GM19043 (cell line): ENCODE data around the gene ANKFN1.

Experiments used
- ATAC-seq: cut with Tn5 transposase; IDR thresholded peaks from one replicate; pipeline ENCODE4 v1.9.1; 2021; ENCODE audit warnings: low read depth; ENCODE audit not compliant: unreplicated experiment

The ANKFN1 gene

GRCh38 chr17:56426901-56427300 is 273.6 kb downstream of the ANKFN1 start:
- no peak for ATAC-seq

DNA sequence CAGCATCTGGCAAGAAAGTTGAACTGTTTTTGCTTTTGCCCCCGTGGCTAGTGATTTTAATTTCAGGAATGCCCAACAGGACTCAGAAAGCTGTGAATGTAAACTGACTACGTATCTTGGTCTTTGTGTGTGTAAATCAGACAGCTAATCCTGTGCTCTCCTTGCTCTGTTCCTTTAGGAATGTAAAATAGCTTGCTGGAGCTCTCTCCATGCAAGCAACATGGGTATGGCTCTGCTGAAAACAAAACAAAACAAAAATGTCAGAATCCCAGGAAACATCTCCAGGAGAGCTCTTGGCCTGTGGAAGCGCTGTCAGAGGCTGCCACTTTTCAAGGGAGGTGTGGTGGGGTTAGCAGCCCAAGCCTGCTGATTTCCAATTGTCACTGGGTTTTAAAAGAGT is 278.5 kb downstream of the ANKFN1 start:
- ATAC-seq: no peak

DNA sequence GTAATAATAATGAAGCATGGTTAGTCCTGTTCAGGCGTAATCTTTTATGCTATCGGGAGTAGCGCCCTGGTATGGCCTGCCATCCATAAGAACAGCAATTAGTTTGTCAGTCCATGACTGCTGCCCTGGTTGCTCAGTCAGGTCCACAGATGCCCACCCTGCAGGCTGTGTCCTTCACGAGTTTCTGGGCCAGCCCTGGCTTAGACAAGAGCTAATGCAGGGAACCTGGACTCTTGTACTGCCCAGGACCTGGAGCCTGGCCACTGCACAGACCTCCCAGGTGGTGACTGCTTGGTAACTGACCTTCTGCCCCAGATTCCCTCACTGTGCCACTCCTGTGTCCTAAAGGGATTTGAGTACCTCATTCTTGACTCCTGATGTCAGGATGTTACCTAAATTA is 279.2 kb downstream of the ANKFN1 start:
- no peak for ATAC-seq

GRCh38 chr17:56434610-56435009 is 281.3 kb downstream of the ANKFN1 start:
- ATAC-seq: no peak

GRCh38 chr17:56436142-56436541 is 282.9 kb downstream of the ANKFN1 start:
- ATAC-seq: no peak

DNA sequence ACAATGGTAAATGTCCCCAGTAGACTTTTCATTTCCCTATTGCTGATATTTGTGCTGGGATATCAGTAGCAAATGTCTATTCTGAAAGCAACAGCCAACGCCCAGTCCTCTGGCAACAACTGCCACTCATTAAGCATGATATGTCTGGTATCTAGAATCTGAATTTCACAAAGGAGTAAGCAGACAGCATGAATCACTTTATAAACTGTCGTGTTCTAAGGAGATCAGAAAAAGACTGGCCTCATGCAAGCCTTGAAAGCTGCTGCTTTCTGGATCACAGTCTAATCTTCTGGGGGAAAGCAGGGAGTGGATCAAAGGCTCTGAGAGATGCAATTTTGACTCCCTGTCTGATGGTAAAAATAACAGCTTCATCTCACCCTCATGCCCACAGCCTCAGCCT is 287.1 kb downstream of the ANKFN1 start:
- no peak for ATAC-seq

DNA sequence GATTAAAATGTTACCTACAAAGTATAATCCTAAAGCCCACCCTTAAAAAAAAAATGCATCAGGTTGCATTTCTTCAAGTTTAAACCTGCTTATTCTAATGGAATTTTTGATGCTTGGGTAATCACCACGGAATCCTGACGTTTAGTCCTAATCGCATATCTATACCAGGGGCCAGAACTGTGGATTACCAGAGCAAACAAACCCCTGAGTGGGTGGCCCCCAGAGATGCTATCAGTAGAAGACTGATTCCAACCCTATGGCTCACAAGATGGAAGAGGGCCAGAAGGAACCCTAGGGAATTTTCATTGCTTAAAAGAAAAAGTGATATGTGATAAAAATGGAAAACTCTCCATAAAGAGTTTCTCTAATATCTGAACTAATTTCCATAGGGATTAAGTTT is 288.0 kb downstream of the ANKFN1 start:
- no peak for ATAC-seq

- no peak for ATAC-seq
Observed at GRCh38 chr17:56445692-56446411, 292.6 kb downstream of the ANKFN1 start.

- no peak for ATAC-seq
Observed at GRCh38 chr17:56447171-56447570, 293.9 kb downstream of the ANKFN1 start.

- ATAC-seq: no peak
Observed at GRCh38 chr17:56448371-56448770, 295.1 kb downstream of the ANKFN1 start.

- ATAC-seq: no peak
Observed at GRCh38 chr17:56449176-56449575, 295.9 kb downstream of the ANKFN1 start.

DNA sequence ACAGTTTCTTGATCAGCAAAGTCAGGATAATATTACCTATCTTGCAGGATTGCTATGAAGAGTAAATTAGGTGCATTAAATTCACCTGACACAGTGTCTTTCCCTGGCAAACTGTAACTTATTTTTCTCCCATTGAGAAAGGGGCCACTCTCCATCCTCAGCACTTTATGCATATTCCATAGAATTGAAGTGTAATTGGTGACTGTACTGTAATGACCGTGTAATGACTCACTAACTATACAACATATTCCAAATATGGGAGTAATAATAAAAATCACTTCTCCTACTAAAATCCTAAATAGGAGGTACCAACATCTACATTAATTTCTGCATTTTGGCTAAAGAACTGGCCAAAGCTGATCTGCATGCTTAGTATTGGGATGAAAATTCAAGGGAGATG is 298.4 kb downstream of the ANKFN1 start:
- ATAC-seq: no peak

DNA sequence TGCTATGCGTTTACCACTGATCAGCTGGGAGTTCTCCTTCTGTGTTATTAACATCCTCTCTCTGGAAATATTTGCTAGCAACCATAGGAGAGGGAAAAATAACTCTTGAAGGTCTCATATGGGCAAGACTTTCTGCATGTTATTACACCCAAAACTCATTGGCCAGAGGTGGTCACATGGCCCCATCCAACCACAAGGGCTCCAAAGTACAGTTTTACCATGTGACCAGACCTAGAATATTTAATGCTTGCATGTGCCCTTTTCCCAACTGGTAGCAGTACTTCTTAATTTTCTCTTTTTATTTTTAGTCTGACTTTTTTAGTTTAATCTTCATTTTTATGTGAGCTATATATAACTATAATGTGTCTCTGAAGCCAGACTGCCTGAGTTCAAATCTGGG is 299.2 kb downstream of the ANKFN1 start:
- no peak for ATAC-seq

GRCh38 chr17:56457501-56457900 is 304.2 kb downstream of the ANKFN1 start:
- no peak for ATAC-seq

GRCh38 chr17:56465886-56466285 is 312.6 kb downstream of the ANKFN1 start:
- ATAC-seq: no peak

DNA sequence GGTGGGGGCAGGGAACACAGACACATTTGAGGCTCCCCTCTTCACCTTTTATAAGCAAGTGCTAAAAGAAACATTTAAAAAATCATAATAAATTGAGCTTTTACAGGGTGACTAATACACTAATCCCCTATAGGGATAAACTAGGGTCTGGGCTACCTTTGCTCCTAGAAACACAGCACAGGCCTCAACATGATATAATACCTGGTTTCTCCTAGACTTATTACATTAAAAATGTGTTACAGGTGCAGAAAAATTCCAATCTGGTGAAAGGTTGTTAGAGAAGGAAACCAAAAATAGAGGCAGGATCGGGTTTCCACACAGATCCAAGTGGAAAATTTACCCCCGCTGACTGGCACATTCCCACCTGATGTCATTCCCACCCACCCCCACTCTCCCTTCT is 315.6 kb downstream of the ANKFN1 start:
- no peak for ATAC-seq

GRCh38 chr17:56471696-56472095 is 318.4 kb downstream of the ANKFN1 start:
- no peak for ATAC-seq

DNA sequence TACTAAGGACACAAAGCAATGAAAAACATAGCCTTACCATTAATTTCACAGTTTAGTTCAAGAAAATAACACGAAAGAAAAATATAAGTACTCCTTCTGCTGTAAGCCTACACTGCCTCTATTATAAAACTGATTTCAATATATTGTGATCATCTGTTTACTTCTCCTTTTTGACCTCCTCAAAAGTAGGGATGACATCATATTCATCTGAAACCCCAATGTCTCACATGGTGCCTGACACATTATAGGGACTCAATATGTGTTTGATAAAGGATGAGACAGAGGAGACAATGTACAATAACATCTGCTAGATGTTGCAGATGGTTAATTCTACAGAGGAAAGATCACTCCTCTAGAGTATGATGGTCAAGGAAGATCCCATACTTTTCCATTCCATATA is 321.8 kb downstream of the ANKFN1 start:
- no peak for ATAC-seq

GRCh38 chr17:56478836-56479447 is 325.7 kb downstream of the ANKFN1 start:
- ATAC-seq: no peak

GRCh38 chr17:56480501-56480900 is 327.2 kb downstream of the ANKFN1 start:
- ATAC-seq: no peak

- ATAC-seq: no peak
Observed at GRCh38 chr17:56481659-56482058, 328.4 kb downstream of the ANKFN1 start.

DNA sequence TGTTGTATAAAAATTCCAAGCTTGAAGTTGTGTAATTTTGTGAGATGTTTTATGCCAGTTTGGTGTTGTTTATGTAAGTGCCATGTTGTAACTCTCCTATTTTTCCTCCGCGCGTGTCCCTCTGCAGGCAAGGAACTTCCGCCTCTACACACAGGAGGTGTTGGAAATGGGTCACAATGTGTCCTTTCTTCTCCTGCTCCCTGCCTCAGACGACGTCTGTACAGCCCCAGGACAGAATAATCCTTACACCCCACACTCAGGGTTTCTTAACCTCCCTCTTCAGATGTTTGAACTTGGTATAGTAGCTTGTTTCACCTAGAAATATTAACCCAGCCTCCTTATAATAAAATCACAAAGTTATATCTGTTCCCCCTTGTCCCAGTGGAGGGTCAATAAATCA is 329.0 kb downstream of the ANKFN1 start:
- no peak for ATAC-seq
